Osteocyte (in vitro differentiated cells): ENCODE measurements around the gene TRIM16. TPM values are rescaled to one million over a fixed set of nuclear protein-coding genes. Genes with fewer than 3 reads are reported as not detected.
"Not testable (repeated sequence)": the region's sequence is repeated elsewhere in the genome, so short reads cannot be mapped to it uniquely, and the experiment has no call there.

Experiments used
- DNase-seq: peaks from one replicate; pipeline ENCODE4 v3.0.0; 2021; ENCODE audit warnings: mixed read lengths; ENCODE audit not compliant: unreplicated experiment; ENCODE audit errors: extremely low spot score
- H3K27ac Mint-ChIP-seq: one replicate; pipeline ENCODE4 v1.8.0; 2021; ENCODE audit warnings: mild to moderate bottlenecking, mixed read lengths; ENCODE audit not compliant: unreplicated experiment
- H3K27me3 Mint-ChIP-seq: one replicate; pipeline ENCODE4 v1.8.0; 2021; ENCODE audit warnings: mixed read lengths; ENCODE audit not compliant: unreplicated experiment
- H3K36me3 Mint-ChIP-seq: one replicate; pipeline ENCODE4 v1.8.0; 2021; ENCODE audit warnings: mixed read lengths; ENCODE audit not compliant: unreplicated experiment
- H3K4me1 Mint-ChIP-seq: one replicate; pipeline ENCODE4 v1.8.0; 2021; ENCODE audit warnings: mixed read lengths; ENCODE audit not compliant: unreplicated experiment
- H3K4me3 Mint-ChIP-seq: one replicate; pipeline ENCODE4 v1.8.0; 2021; ENCODE audit warnings: mild to moderate bottlenecking, moderate library complexity, mixed read lengths; ENCODE audit not compliant: unreplicated experiment
- H3K9me3 Mint-ChIP-seq: one replicate; pipeline ENCODE4 v1.8.0; 2021; ENCODE audit warnings: mixed read lengths; ENCODE audit not compliant: unreplicated experiment
- long read RNA-seq: library from polyadenylated mRNA; unstranded; transcript quantifications from one replicate; pipeline ENCODE4 v2.0.0, GENCODE V29; 2021
- total RNA-seq: library from RNA; stranded (reverse); gene quantifications from 2 replicates; pipeline ENCODE4 v1.2.1, GENCODE V29; 2021
- TF ChIP-seq, protein P1 (sequence below): fragments of 200-600 bp; sonication (generic); IDR thresholded peaks from 2 replicates; pipeline ENCODE4 v1.5.0; 2021; ENCODE audit warnings: antibody characterized with exemption, mild to moderate bottlenecking, moderate library complexity

The TRIM16 gene
- total RNA-seq = 23.5 and 26.3 TPM in 2 replicates
- long read RNA-seq, transcript TRIM16-211 (5 exons, 1,979 nt) = major isoform, 5 of 148 reads
- long read RNA-seq, partial matches to known transcripts = 99 of 148 reads
- long read RNA-seq, other reads (novel, unspliced or antisense) = 43 of 148 reads

DNA sequence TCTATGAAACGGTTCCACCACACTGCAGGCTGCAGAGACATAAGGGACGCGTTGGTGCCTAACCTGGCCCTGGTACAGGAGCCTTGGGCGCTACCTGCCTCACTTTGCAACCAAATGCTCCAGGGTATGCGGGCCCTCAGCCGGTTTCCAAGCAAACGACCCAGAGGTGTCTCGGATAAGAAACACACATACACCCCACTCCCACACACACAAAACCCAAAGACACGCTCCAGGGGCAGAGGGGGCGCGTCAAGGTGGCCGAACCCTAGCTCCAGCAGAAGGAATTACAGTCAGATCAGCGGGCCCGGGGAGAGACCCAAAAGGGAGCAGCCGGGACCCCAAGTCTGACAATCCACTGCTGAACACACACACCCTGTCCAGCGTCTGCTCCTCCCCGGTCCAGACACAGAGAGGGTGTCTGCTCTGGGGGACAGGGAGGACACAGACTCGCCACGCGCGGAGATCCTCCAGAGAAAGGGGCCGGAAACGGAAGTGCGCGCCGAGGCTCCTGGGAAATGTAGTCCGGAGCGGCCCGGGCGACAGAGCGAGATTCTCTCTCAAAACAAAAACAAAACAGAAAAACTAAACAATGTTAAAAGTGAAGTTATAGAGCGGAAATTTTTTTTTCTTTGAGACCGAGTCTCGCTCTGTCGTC lies at the start of gene TRIM16:
Gene TRIM16 (minus strand): TSS at position 488 of the 655 bp plus-strand sequence. CDS start 32,702 bp downstream, outside the sequence.
- peak; percentile 89 for DNase-seq
- peaks cover 11% of the 10 kb centered on the region for H3K4me1 Mint-ChIP-seq
- H3K4me3 Mint-ChIP-seq = peak within 1 kb of the TSS; percentile 95
- not testable (repeated sequence) for H3K27me3 Mint-ChIP-seq, H3K36me3 Mint-ChIP-seq, H3K9me3 Mint-ChIP-seq
- peak within 1 kb of the TSS; percentile 90 for H3K27ac Mint-ChIP-seq
- TF ChIP-seq, protein P1, sequence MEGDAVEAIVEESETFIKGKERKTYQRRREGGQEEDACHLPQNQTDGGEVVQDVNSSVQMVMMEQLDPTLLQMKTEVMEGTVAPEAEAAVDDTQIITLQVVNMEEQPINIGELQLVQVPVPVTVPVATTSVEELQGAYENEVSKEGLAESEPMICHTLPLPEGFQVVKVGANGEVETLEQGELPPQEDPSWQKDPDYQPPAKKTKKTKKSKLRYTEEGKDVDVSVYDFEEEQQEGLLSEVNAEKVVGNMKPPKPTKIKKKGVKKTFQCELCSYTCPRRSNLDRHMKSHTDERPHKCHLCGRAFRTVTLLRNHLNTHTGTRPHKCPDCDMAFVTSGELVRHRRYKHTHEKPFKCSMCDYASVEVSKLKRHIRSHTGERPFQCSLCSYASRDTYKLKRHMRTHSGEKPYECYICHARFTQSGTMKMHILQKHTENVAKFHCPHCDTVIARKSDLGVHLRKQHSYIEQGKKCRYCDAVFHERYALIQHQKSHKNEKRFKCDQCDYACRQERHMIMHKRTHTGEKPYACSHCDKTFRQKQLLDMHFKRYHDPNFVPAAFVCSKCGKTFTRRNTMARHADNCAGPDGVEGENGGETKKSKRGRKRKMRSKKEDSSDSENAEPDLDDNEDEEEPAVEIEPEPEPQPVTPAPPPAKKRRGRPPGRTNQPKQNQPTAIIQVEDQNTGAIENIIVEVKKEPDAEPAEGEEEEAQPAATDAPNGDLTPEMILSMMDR = peak; percentile 50

DNA sequence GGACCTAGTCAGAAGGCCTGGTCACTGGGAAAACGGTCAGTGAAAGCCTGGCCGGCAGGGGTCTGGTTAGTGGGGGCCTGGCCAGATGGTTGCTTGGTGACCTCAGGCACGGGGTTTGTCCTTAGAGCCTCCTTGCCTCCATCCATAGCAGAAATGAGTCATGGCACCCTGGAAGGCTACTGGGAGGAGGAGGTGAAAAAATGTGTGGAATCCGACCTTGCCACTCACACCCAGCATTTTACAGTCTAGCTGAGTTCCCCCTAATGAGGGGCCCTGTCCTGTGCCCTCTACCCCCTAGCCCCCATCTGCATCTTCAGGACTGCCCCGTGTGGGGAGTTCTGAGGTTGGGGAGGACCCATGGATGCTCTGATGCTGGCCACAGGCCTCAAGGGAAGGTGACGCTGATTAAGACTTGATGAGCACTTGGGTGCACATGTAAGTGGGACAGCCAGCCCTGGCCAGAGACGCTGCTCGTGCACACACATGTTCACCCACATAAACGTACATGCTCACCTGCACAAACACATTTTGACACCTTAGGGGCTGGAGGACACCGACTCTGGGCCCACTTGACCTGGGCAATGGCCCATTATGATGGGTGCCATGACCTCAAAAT lies 49.2 kb upstream of the TRIM16 start:
- H3K4me1 Mint-ChIP-seq, H3K27me3 Mint-ChIP-seq, H3K9me3 Mint-ChIP-seq, DNase-seq, H3K27ac Mint-ChIP-seq, H3K36me3 Mint-ChIP-seq, H3K4me3 Mint-ChIP-seq: not testable (repeated sequence)

DNA sequence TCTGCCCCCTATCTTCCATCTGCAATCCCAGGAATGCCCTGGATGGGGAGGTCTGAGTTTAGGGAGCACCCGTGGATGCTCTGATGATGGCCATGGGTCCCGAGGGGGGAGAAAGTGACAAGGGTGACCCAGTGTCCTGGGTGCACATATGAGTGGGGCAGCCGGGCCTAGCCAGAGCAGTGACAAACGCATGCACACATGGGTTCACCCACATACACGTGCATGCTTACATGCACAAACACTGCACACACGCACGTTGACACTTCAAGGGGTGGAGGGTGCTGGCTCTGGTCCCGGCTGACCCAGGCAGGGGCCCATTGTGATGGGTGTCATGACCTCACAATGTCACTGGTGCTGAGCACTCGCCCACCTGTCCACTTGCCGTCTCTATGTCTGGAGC lies 47.8 kb upstream of the TRIM16 start, which contains the start of gene TBC1D26:
Gene TBC1D26 (plus strand): TSS at position 384 of the 400 bp plus-strand sequence. CDS start 3,066 bp downstream, outside the sequence.
- H3K27ac Mint-ChIP-seq, H3K36me3 Mint-ChIP-seq, H3K4me3 Mint-ChIP-seq, DNase-seq, H3K27me3 Mint-ChIP-seq, H3K9me3 Mint-ChIP-seq, H3K4me1 Mint-ChIP-seq: not testable (repeated sequence)

DNA sequence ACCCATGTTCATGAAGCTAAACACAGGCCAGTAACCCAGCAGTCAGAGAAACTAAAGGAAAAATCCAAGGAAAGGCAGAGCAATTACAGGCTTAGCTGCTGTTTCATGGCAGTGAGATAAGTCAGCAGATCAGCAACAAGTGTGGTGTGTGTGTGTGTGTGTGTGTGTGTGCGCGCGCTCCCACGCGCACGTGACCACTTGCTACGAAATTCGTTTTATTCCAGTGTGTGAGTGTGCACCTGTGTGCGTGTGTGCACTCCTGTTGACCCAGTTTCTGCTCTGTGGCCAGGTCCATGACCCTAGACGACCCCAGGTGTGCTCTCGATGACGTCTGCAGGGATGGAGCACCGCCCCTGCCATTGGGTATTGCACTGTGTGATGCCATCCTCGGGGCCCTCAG lies 46.4 kb upstream of the TRIM16 start:
- not testable (repeated sequence) for H3K4me3 Mint-ChIP-seq, H3K4me1 Mint-ChIP-seq, H3K9me3 Mint-ChIP-seq, H3K36me3 Mint-ChIP-seq, H3K27ac Mint-ChIP-seq, H3K27me3 Mint-ChIP-seq, DNase-seq

DNA sequence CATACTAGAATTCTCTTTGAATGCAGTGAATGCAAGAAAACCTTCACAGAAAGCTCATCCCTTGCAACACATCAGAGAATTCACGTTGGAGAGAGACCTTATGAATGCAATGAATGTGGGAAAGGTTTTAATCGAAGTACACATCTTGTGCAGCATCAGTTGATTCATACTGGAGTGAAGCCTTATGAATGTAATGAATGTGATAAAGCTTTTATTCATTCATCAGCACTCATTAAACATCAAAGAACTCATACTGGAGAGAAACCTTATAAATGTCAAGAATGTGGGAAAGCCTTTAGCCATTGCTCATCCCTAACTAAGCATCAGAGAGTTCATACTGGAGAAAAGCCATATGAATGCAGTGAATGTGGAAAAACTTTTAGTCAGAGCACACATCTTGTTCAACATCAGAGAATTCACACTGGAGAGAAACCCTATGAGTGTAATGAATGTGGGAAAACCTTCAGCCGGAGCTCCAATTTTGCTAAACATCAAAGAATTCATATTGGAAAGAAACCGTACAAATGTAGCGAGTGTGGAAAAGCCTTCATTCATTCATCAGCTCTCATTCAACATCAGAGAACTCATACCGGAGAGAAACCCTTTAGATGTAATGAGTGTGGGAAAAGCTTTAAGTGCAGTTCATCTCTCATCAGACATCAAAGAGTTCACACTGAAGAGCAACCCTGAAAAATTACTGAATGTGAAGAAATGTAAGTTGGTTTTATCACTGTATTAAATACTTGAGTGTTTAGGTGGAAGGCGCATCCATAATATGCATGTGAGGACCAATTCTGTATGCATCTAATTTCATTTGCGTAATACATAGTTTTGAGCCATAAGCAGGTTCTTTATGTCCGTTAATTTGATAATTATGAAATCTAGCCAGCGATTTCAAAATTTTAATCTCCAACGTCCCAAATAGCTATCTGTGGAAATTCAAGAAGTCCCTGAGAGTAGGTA lies 32.8 kb upstream of the TRIM16 start:
- not testable (repeated sequence) for H3K4me3 Mint-ChIP-seq, DNase-seq, H3K27ac Mint-ChIP-seq, H3K4me1 Mint-ChIP-seq, H3K27me3 Mint-ChIP-seq
- H3K36me3 Mint-ChIP-seq = peaks cover 52% of the 10 kb centered on the region
- H3K9me3 Mint-ChIP-seq = peaks cover 20% of the 10 kb centered on the region

DNA sequence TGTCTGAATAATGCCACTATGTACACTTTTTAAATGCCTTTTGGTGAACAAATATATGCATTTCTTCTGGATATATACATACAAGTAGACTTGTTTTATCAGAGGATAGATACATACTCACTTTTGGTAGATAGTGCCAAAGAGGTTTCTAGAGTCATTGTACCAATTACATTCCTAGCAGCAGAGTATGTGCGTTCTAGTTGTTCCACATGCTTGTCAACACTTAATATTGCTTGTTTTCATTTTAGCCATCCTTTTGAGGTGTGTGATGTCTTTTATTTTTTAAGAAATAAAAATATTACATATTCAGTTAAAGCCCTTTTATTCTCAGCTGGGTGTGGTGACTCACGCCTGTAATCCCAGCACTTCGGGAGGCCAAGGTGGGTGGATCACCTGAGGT lies 24.8 kb upstream of the TRIM16 start:
- Mint-ChIP-seq H3K36me3 (peaks cover 60% of the 10 kb centered on the region), H3K9me3 (peaks cover 19% of the 10 kb centered on the region)
- H3K4me1 Mint-ChIP-seq, H3K27me3 Mint-ChIP-seq, H3K4me3 Mint-ChIP-seq, H3K27ac Mint-ChIP-seq, DNase-seq: not testable (repeated sequence)

DNA sequence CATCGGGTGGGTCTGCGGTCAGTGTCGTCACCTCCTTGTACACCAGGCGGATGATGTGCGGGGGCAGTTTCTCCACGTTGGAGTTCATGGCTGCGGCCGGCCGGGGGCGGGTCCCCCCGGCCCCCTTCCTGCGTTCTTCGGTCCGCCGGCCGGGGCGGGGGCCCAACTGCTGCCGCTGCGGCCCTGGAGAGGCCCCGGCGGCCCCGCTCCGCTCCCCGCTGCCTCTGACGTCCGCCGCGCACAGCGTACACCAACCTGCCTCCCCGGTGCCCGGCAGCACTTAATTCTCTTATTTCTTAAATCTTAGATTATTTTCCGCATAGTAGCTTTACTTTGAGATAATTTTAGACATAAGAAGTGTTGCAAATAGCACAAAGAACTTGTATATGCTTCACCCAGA lies 20.7 kb upstream of the TRIM16 start:
- H3K4me3 Mint-ChIP-seq, H3K27ac Mint-ChIP-seq, DNase-seq, H3K4me1 Mint-ChIP-seq, H3K27me3 Mint-ChIP-seq: not testable (repeated sequence)
- Mint-ChIP-seq H3K9me3 (peaks cover 12% of the 10 kb centered on the region), H3K36me3 (peaks cover 47% of the 10 kb centered on the region)

DNA sequence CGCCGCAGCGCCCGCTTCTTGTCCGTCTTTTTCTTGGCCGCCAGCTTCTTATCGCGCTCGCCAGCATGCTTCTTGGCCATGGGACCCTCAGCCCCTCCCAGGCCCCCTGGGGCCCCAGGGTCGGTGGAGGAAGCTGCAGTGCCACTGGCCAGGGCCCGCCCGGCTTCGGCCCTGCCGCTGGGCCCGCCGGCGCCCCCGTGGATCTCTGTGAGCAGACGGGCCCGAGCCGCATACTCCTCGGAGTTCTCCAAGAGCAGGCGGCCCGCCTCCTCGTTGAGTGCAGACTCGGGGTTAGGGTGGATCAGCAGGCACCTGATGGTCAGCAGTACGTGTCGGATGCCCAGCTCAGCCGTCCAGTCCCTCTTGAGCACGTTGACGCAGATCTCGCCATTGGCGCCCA lies 20.1 kb upstream of the TRIM16 start:
- peaks cover 43% of the 10 kb centered on the region for H3K36me3 Mint-ChIP-seq
- H3K27me3 Mint-ChIP-seq, H3K27ac Mint-ChIP-seq, H3K4me1 Mint-ChIP-seq, H3K9me3 Mint-ChIP-seq, H3K4me3 Mint-ChIP-seq, DNase-seq: not testable (repeated sequence)

DNA sequence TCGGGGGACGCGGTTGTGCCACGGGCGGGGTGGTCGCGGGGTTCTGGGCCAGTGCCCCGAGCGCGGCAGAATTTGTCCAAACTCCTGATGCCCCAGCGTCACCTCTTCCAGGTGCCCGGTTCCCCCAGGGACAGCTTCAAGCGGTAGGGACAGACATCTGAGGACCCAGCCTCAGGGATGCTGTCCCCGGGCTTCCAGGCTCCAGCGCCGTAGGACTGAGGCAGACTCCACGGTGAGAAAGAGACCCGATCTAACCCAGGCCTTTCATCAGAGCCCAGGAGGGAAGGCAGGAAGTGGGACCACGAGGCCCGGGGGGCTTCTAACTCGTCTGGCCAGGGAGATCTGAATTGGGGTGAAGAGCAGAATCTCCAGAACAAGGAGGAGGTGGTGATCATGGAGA lies 15.8 kb upstream of the TRIM16 start:
- not testable (repeated sequence) for H3K27me3 Mint-ChIP-seq, DNase-seq, H3K36me3 Mint-ChIP-seq, H3K9me3 Mint-ChIP-seq, H3K4me1 Mint-ChIP-seq
- H3K27ac Mint-ChIP-seq = peak overlapping the region; percentile 83
- peak overlapping the region; percentile 86 for H3K4me3 Mint-ChIP-seq

DNA sequence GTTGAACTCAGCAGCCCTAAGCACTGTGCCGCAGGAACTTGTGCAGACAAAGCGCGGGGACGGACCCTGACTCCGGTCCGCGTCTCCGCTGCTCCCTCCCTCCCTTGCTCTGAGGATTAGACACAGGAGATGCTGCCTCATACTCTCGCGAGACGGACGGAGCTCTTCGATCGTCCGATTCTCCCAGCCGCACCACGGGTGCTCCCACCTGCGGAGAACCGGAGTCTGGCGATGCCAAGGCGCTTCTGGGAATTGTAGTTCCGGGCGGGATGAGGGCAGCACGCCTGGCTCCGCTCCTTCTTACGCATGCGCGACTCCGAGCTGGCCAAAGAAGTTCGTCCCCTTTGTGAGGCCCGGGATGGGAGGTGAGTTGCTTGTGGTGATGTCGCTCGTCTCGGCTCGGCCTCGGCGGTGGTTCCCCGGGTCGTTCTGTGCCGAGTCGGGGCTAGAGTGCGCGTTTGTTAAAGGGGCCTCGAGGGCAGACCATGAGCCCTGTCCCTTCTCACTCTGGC lies 15.4 kb upstream of the TRIM16 start, which contains the start of gene ZNF286A:
Gene ZNF286A (plus strand): TSS at position 340 of the 512 bp plus-strand sequence. CDS start 578 bp downstream, outside the sequence.
- not testable (repeated sequence) for H3K9me3 Mint-ChIP-seq, H3K4me1 Mint-ChIP-seq, H3K36me3 Mint-ChIP-seq, H3K27me3 Mint-ChIP-seq
- DNase-seq = peak; percentile 100
- H3K27ac Mint-ChIP-seq = peak within 1 kb of the TSS; percentile 83
- peak within 1 kb of the TSS; percentile 86 for H3K4me3 Mint-ChIP-seq
